Pons (tissue), 1 donor: ENCODE measurements around the gene PREB.

ENCODE experiments used
- DNase-seq: peaks from one replicate; pipeline ENCODE4 v3.0.0-alpha.2; 2016; ENCODE audit warnings: low spot score

PREB gene

DNA sequence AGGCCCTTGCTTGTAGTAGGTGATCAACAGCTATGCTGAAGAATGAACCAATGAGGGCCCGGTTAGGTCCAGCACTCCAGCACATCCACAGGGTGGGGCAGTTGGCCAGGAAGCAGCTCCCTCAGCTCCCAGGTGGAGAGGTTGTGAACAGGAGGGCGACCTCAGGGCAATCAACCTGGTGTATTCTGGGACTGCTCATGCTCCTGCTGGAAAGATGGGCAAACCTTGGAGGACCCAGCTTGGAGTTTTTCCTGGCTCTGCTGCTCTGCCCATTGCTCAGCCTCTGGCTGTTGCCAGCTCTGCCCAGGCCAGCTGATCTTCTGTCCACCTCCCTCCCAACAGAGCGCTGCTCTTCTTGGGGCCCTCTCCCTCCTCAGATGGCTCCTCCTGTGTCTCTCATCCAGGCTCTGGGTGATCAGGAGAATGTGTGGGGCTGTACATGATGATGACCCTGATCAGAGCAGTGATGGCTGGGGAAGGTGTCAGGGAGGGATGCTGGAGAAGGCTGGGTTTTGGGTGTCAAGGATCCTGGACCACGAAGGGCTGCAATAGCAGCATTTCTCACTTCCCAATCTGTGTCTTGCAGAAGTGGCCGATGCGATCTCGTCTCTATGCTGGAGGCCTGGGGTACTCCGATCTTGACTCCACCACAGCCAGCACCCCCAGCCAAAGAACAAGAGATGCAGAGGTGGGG is 17.8 kb upstream of the PREB start:
- no peak for DNase-seq

DNA sequence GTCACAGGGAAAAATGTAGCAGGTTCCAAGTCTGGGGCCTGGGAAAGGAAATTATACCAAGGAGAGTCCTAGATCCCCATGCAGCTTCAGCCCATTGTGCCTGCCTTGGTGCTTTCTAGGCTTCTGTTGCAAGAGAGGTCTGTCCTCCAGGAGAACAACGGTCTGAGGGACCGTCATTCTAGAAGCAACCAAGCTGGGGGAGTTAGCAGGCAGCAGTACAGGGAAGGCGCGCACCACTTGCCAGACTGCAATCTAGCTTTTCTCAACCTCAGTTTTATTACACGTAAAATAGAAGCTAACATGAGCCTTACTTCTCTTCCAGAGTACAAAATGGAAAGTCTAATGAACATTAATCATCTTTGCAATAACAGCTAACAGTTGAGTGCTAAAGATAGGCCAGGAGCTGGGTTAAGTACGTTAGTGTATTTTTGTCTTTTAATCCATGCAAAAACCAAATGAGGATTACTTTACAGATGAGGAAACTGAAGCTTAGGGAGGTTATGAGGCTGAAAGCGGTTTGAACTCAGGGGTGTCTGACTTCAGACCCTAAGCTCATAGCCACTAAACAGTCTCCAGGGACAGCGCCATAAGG is 16.3 kb upstream of the PREB start:
- no peak for DNase-seq

DNA sequence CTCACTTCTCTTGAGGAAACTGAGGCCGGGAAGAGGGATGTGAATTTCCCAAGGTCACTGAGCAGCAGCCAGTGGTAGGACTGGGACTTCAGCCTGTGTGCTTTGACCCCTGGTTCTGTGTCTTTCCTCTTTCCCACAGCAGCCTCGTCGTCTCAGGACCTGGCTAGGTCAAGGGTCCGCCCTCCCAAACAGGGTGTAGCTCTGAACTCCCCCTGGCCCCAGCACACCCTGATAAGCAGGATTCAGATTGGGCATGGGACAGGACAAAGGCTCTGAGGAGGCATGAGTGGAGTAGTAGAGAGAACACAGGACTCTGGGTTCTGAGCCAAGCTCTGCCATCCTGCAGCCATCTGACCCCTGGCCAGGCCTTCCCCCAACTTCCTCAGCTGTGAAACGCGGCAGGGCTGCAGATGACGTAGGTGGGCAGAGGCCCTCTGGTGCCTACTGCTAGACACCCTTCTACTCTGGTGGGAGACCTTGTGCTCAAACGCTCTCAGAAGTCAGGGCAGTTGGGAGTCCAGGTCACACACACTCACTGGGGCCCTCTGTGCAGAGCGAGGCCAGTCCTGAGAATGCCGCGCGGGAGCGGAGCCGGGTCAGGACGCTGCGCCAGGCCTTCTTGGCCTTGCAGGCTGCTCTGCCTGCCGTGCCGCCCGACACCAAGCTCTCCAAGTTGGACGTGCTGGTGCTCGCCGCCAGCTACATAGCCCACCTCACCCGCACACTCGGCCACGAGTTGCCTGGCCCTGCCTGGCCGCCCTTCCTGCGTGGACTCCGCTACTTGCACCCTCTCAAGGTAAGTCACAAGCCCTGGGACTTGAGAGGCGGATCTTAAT is 15.4 kb upstream of the PREB start:
- DNase-seq: no peak

DNA sequence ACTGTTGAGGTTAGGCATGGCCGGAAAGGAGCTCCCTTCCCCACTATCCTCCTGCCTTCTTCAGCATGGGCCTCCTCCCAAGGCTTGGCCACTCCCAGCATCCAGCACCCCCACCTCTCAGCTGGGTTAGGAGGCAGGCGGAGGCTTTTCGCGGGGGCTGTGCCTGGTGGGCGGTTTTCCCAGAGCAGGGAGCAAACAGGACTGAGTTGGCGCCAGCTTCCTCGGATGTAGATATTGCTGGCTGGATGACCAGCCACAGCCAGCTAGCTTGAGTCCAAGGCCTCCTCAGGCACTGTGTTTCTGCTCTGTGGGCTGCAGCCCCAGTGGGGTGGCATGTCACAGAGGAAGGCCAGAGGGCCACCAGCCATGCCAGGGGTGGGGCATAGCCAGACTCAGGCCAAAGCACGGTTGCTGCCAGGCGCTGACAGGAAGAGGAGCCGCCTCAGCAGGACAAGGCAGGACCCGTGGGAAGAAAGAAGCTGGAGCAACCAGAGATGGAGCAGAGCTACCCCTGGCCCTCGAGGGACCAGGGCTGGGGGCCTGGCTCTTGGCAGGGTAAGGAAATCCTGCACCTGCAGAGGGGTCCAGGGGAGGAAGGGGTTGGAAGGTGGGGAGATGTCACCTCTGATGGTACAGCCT is 14.5 kb upstream of the PREB start, which contains the start of gene TCF23:
Gene TCF23 (plus strand): TSS at position 204 of the 639 bp plus-strand sequence. CDS start 130 bp downstream, at position 334.
- no peak for DNase-seq

DNA sequence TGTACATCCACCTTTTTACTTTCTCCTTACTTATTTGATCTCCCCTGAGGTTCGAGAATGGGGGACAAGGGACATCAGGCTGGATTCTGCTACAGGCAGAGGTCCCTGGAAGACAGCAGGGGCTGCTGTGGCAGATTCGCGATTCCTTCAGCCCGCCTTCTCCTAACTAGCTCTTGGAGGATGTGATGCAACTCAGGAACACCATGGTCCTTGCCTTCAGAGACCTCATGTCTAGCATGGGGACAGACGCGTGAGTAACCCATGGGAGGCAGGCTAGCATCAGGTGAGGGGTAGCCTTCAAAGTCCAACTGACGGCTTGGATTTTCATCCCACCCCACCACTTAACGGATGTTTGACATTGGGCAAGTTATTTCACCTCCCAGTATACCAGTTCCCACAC is 13.5 kb upstream of the PREB start:
- DNase-seq: no peak

DNA sequence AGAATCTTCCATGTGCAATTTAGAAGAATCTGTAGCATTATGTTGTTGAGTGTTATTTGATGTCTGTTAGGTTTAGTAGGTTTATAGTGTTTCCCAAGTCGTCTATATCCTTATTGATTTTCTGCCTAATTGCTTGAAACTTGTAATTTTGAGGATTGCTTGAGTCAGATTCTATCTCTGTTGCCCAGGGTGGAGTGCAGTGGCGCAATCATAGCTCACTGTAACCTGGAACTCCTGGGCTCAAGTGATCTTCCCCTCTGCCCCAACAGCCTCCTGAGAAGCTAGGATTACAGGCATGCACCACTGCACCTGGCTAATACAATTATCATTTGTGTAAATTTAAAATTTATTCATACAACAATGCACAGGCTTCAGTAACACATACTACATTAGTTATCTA is 11.2 kb upstream of the PREB start:
- DNase-seq: no peak

DNA sequence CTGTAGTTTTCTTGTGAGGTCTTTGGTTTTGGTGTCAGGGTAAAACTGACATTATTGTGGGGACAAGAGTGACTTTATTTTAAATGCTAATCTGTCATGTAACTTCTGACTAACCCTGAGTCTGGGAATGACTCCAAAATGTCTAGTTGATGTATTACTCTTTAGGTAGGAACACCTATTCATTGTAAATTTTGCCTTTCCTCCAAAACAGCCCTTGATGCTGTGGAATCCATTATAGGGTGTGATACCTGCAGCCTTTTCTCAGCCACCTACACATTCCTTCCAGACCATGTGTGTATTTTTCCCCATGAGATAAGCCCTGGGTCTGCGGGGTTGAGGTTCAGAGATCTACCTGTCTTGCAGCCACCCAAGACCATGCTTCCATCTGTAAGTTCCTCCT is 8.8 kb upstream of the PREB start:
- DNase-seq: no peak

DNA sequence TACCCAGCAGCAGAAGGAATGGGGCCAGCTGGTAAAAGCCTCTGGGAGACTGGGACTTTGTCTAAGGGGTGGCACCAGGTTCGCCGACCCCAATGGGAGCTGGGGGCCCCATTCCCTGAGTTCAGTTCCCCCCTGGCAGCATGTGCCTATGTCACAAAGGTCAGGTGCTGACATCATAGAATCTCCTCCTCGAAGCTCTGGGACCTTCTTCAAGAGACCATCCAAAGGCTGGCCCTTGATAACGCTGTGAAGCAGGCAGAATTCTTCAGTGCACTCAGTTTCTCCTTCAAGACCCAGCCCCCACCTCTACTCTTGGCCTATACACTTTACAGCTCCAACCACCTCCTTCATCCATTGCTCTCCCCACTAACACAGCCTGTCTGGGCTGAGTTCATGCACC is 4.9 kb upstream of the PREB start, which contains the start of gene PRR30:
Gene PRR30 (minus strand): TSS at position 101 of the 400 bp plus-strand sequence. CDS start 1,081 bp downstream, outside the sequence.
- no peak for DNase-seq

DNA sequence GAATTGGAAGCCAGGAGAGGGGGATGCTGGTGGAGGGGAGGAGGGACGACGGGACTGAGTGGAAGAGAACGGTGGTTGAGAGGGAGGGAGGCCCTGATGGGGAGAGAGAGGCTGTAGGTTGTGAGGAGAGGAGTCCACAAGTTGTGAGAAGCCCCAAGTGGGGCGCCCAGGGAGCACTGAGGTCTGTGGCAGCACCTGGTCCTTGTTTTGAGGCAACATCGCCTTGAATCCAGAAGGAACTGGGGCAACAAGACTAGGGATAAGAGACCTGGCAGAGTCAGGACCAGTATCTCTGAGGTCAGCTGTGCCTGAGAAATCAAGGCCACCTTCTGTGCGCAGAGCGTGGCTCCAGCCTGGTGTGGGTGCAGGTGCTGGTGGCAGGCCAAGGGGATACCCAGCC is 3.7 kb upstream of the PREB start:
- no peak for DNase-seq

DNA sequence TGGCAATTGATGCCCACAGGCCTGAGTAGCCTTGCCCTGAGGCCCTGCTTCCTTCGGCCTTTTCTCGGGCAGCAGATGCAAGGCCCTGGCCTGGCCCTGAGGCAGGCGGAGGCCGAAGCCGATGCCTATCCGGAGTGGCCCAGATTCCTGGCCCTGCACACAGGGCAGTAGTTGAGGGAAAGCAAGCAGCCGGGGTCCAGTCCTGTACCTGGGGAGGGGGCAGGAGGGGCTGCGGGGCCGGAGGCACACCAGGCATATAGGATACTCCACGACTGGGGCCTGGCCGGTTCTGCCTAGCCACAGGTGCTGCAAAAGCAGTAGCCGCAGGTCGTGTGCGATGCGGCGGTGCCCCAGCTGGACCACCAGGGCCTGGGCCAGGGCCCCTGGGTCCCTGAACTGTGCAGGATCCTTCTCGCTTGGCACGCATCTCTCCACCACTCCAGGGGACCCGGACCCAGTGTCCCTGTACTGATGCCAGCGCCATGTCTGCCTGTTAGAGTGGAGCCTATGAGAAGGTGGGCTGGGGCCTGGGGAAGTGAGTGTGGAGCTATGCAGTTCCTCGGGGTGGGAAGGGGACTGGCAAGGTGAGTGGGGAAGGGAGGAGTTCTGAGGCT is 3.0 kb upstream of the PREB start:
- no peak for DNase-seq

DNA sequence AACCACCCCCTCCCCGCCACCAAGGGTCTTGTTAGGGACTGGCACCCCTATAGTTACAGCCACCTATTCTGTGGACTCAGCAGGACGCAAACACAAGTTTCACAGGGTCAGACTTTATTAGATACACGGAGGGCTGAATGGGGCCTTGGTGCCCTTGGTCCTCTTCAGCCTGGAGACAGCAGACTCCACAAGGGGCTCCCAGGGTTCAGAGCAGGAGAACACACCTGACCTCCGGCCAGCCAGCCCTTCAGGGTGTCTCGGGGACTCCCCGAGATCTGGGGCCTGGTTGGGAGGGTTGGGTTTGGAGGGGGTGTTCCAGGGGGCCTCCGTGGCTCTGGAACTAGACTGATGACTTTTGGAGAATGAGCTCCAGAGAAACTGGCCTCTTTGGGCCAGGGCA is 2.3 kb upstream of the PREB start:
- no peak for DNase-seq

DNA sequence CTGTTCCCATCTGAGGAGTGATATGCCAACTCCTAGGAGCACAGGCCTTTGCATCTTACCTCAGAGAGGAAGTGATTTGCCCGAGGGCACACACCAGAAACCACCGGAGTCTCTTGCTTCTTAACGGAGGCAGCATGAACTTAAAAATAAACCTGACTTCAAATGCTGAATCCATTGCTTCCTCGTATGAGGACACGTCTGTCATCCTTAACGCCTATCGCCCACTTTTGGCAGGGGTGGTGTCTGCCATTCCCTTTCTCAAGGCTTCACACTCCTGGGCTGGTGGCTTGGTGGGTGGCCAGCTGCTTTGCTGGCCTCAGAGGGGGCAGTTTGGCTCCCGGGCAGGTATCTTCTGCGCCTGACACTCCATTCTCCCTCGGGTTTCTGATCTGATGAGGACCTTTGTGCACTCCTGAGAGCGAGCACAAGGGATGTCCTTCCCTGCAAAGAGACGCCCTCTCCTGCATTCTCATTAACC is 1.1 kb upstream of the PREB start:
- DNase-seq: no peak

DNA sequence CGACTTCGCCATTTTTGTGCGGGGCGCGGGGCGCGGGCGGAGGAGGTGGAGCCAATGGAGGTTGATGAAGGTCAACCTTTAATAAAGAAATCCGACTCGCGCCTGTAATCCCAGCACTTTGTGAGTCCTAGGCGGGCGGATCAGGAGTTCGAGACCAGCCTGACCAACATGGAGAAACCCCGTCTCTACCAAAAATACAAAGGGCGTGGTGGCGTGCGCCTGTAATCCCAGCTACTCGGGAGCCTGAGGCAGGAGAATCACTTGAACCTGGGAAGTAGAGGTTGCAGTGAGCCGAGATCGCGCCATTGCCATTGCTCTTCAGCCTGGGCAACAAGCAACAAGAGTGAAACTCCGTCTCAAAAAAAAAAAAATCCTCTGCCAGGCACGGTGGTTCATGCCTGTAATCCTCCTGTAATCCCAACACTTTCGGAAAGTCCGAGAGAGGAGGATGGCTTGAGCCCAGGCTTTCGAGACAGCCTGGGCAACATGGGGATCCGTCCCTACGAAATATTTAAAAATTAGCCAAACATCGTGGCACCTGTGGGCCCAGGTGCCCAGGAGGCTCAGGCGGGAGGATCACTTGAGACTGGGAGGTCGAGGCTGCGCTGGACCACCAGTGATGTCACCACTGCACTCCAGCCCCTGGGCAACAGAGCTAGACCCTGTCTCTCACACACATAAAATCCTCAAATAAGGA is 493 bp upstream of the PREB start:
- DNase-seq: peak; percentile 26

DNA sequence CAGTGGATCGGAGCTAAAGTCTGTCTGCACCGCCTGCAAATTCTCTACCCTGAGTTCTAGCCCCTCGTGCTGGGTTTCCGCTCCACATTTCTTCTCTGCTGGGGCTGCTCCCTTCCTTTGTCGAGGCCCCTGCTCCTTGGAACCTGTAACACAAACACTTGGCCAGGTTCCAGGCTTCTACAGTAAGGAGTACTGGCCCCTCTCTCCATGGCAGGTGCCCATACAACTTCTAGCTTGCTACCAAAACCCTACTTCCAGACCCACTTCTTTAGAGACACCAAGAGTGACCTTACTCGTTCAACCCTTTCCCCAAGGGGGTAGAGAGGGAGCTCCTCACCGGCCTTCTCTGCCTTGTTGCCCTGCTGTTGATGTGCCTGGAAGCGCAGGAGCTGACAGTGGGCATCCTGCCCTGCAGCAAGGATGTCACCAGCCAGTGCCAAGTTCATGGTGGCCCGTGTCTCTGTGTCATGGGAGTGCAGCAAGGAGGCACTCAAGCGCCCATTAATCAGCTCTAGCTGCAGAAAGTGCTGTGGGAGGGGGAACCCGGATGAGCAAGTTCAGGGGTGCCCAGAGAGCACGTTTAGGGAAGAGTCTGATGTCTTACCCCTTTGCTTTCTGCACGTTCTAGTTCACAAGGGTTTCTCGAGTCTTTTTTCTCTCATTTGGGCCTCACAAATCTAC is 1.1 kb downstream of the PREB start:
- DNase-seq: no peak

DNA sequence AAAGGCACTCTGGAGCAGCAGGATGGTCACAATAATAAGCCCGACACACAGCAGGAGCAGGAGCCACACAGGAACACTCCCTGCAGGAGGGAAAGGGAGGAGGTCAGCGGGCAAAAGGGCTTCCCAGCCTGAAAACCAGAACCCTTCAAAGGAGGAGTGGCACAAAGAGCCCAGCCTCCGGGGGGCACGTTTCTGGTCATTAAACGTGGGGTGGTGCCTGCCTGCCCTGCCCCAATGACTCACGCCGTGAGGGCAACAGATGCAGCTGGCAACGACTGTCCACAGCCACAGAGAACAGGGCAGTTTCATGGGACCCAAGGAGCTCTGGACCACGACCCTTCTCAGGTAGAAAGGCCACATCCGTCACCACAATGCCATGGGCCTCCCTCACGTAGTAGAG is 3.0 kb downstream of the PREB start:
- no peak for DNase-seq

DNA sequence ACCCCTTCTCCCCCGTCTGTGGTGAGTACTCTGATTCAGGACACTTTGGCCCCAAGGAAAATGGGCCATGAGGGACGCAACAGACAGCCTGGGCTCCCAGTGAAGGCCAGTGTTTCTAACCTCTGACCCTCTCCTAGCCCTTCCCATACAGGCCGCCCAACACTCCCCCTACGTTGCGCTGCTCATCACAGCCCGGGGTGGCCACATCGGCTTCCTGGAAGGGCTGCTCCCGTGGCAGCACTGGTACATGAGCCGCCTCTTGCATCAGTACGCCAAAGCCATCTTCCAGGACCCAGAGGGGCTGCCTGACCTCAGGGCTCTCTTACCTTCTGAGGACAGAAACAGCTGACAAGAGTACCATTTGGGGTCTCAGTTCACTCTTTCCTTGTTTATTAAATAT is 4.0 kb downstream of the PREB start:
- no peak for DNase-seq

DNA sequence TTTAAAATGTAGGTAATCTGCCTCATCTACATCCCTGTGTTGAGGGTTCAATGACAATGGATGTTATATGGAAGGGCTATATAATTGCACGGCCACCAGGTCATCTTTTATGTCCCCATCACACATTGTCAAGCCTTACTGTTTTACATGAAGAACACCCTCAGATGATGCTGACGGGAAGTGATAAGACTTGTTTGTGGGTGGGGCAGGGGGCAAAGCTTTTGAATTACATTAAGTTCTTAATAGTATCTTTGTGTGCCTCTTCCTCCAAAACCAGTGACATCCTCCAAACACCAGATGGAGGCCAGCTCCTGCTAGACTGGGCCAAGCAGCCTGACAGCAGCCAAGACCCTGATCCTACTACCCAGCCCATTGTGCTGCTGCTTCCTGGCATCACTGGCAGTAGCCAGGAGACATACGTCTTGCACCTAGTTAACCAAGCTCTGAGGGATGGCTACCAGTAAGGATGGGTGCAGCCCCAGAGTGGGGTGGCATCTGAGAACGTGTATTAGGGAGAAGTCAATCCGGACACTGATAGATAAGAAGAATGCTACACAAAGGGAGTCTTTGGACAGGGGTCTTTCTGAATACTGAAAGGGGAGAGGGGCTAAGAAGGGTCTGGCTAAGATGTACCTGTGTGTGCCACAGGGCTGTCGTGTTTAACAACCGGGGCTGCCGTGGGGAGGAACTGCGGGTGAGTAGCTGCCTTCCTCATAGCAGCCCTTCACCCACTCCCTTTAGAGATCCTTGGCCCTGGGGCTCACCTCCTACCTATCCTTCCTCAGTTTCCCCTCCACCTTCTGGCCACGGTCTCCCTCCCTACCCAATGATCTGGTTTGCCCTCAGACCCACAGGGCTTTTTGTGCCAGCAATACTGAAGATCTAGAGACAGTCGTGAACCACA is 5.5 kb downstream of the PREB start:
- no peak for DNase-seq

DNA sequence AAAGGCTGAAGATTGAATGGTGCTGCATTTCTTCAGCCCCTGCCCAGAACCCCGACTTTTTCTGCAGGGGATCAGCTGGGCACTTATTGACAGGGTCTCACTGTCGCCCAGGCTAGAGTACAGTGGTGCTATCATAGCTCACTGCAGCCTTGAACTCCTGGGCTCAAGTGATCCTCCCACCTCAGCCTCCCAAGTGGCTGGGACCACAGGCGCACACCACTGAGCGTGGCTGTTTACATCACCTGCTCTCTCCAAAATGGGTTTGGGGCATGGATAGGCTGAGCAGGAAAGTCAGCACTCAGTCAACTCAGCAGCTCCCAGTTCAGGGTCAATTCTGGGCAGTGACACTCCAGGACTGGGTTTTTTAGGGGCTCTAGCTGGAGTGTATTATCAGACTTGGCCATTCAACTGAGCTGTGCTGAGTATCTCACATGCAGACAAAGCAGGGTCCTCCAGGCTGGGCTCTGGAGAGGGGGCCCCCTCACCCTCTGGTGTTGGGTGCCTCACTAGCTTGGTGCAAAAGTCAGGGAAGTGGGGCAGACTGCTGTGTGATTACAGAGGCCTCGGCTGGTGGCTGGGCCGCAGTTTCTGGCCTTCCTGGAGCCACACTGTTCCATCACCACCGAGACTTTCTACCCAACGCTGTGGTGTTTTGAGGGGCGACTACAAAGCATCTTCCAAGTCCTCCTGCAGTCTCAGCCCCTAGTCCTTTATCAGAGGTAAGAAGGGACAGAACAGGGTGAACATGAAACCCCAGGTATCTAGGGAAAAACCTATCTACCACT is 6.4 kb downstream of the PREB start:
- no peak for DNase-seq

DNA sequence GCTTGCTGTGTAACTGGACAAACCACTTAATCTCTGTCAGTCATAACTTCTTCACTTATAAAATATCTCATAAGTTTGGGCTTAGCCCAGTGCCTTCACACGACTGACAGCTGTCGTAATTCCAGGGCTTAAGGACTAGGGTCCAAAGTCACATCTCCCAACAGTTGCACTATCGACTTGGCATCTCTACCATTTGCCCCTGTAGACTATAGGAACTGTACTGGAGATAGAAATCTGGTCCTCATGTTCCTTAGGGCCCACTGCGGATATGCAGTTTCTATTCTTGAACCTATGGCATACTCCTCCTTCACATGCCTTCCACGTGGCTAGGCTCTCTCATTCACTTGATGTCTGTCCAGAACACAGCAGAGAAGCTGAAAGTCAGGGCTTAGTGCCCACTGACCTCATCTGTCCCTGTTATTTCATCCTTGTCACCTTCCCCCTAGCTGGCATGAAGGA is 8.2 kb downstream of the PREB start:
- no peak for DNase-seq
